GM03348 (cell line): ENCODE results near the gene C21orf91.

Source experiments
- DNase-seq: peaks from one replicate; pipeline ENCODE4 v3.0.0; 2012; ENCODE audit warnings: low spot score

Gene C21orf91

DNA sequence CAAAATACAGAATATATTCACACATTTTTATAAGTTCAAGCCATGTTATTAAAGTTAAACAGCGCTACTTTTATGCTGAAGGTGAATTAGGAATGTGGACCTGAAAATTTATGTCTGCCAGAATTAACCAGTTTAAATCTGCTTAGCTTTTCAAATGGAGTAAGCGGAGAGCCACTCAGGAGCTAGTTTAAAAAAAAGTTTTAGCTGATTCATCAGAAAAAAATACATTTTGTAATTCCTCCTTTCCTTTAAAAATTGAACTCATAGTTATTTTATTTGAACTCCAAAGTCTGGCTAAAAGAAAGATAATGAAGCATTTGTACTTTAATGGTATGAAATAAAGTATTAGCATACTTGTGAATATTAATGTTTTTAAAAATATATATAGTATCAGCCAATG is 21.2 kb downstream of the C21orf91 start:
- DNase-seq = no peak

DNA sequence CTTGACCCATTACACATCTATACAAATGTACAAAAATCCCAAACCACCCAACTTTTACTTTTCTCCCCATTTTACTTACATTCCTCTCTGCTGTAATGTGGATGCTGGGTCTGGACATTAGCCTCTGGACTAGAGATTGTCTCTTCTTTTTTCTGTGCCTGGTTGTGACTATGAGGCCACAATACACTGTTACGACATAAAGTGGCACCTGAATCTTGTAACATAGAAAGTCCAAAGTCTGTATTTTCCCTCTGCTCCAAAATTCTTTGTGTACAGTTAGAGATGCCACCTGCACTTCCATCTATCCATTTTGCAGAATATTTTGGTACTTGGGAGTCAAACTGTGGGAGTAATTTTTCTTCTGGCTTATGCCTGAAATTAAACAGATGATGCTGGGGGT is 22.7 kb downstream of the C21orf91 start:
- no peak for DNase-seq

DNA sequence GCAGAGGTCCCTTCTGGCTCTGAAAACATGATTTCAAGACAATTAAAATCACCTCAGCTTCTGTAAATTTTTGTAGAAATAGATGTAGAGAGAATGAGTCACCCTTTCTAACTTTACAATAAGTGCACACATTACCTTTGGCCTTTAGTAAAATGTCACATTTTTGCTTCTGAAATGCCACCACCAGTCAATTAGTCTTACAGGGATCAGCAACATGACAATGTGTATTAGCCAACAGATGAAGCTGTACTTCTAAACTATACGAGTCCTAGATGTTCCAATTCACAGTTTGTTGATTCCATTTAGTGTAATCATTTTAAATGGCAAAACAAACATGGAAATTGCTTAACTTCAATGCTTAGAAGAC is 23.1 kb downstream of the C21orf91 start:
- no peak for DNase-seq

DNA sequence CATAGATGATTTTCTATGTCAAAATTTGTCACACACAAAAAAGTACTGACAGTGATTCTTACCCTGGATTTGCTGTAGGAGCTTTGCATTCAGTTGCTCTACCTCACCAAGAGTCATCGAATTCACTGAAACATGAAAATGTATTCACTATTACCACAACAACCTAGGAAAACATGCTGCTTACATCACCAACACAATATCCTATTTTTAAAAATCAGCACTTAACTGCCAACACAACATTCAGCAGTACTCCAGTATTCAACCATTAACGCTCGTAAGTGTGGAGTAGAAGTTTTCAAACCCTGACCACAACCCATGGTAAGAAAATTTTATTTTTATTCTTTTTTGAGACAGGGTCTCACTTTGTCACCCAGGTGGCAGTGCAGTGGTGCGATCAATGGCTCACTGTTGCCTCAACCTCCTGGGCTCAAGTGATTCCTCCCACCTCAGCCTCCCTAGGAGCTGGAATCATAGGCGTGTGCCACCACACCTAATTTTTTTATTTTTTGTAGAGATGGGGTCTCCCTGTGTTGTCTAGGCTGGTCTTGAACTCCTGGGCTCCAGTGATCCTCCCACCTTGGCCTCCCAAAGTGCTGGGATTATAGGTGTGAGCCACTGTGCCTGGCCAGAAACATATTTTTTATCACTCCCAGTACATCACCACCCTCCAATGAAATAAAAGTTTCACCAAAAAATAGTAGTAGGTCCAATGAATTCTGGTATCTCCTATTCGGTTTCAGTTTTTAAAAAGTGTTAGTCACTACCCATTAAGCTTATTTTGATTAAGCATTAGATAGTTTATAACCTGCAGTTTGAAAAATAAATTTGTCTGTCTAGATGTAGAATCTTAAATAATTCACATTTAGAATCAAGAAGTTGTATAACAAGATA is 23.8 kb downstream of the C21orf91 start:
- no peak for DNase-seq

DNA sequence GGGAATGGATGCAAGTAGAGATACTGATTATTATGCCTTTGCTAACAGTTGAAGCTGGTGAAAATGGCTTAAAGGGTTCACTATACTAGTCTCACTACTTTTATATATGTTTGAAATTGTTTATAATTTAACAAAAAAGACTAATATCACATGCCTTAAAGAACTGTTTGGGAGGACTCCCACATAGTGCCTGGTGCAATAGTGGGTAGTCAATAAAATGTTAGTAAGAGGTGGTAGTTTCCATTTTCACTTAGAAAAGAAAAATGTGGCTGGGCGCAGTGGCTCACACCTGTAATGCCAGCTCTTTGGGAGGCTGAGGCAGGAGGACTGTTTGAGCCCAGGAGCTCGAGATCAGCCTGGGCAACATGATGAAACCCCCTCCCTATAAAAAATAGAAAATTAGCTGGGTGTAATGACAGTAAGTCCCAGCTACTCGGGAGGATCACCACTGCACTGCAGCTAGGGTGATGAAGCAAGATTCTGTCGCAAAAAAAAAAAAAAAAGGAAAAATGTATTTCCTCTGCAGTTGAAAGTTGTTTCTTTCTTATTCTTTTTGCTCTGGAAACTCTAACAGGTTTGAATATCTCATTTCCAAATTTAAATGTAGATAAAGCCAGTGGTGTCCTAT is 24.5 kb downstream of the C21orf91 start:
- DNase-seq = no peak

GRCh38 chr21:17793246-17794123 is 25.7 kb downstream of the C21orf91 start:
- DNase-seq = peak; percentile 36

- DNase-seq = no peak
Observed at GRCh38 chr21:17789656-17790055, 29.5 kb downstream of the C21orf91 start.

GRCh38 chr21:17789069-17789468 is 30.1 kb downstream of the C21orf91 start:
- no peak for DNase-seq

GRCh38 chr21:17786851-17787181 is 32.3 kb downstream of the C21orf91 start:
- DNase-seq = no peak

DNA sequence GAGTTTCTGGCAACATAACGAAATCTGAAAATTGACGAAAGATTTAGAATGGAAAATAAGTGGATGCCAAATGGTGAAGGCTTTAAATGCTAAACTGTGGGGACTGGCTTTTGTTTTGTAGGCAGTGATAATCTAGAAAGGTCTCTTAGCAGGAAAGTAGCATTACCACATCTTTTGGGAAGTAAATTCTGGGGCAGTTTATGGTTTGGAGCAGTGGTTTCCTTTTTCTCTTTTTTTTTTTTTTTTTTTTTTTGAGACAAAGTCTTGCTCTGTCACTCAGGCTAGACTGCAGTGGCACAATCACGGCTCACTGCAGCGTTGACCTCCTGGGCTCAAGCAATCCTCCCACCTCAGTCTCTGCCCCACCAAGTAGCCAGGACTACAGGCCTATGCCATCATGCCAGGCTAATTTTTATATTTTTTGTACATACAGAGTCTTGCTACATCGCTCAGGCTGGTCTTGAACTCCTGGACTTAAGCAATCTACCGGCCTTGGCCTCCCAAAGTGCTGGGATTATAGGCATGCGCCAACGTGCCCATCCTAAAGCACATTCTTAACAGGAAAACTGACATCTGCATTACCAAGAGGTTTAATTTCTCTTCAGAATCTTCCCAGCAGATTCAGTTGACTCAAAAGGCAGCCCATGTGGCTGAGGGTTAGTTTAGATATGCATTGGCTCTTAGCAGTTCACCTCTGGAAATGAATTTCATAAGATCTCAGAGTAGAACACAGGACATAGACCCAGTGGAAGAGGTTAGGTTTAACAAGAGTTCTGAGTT is 32.9 kb downstream of the C21orf91 start:
- no peak for DNase-seq

DNA sequence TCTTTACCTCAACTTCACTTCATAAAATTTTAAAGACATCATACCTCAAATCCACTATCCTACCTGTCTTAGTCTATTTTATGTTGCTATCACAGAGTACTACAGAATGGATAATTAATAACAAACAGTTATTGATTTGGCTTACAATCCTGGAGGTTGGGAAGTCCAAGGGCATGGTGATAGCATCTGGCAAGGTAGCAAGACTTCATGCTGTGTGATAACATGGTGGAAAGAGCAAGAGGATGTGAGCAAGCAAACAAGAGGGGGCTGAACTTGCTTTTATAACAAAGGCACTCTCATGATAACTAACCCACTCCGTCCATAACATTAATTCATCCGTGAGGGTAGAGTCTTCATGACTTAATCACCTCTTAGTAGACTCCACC is 33.8 kb downstream of the C21orf91 start:
- no peak for DNase-seq

DNA sequence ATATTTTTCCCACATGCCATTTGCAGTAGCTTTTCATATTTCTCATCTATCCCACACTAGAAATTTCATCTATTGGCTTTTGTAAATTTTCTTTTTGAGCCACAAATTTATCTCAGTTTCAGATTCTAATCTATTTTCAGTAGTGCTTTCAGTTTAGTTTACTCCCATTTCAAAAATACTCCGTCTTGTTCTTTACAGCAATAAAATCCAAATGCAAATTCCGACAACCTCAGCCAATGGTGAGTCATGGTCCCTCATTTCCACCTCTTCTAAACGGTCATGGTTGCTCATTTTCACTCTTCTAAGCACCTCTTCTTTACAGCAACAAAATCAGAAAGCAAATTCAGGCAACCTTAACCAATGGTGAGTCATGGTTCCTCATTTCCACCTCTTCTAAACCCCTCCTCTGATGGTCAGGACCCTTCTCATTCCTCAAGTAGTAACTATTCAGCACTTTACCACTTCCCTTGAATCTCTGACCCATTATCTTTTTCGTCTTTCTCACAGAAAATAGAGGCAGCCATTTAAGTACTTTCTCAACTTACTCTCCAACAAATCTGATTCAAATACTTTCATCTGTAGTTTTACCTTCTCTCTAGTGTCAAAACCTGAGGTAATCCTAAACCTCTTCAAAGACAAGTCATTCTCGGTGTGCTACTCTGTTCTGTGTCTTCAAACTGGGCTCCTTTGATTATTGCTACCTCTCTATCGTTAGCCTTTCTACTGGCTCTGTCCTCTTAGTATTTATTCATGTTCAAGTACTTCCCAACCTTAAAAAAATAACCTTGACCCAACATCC is 34.4 kb downstream of the C21orf91 start:
- no peak for DNase-seq

DNA sequence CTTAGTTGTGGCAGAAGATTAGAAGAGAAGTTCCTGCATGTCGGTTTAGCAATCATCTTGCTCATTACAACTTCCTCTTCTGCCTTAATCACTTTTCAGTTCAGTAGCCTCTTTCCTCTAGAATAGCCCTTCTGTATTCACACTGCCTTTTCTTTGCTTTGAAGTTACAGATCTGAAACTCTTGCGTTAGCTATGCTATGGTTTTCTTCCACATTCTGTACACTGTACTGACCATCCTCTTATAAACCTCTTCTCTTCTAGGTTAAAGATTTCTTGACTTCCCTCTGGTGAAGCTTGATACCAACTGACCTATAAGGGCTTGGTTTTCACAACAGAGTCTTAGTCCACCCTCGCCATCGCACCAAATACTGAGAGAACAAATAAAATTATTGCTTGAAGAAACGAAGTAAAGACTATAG is 35.0 kb downstream of the C21orf91 start:
- no peak for DNase-seq

DNA sequence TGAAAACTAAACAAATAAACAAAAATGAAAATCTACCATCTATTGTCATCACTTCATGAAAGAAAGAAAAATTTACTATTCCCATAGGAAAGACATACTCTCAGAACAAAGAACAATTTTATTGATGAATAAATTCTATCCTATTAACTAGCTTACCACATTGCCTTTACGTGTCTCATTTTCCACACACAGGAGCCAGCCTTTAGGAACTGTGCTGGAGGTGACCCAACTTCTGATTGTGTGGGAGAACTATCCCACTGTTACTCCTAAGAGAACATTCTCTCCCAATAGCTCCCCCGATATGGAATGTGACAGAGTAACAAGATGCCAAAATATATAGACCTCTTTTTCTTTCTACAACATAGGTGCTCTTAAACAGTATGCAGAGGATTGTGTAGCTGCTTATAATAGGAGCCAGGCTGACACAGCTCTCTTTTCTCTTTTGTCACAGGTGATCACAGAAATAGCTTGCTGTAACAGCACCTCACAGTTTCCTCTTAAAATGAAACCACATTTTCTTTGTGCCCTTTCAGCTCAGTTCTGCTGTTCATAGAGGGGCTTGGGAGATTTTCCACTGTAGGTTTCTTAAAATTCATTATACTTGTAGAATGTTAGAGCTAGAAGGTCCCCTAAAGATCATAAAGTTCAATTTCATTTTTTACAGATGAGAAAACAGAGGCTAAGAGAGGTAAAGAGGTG is 35.5 kb downstream of the C21orf91 start:
- DNase-seq = no peak

DNA sequence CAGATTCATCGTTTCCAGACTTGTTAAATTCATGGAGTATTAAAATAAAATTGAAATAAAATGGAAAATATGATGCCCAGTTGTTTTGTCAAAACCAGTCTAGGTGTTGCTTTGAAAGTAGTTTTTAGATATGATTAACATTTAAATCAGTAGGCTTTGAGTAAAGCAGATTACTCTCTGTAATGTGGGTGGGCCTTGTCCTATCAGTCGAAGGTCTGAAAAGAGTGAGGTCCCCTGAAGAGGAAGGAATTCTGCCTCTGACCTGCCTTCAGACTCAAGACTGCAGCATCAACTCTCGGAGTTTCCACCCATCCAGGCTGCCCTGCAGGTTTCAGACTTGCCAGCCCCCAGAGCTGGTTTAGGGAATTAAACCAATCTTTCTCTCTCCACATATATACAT is 36.2 kb downstream of the C21orf91 start:
- no peak for DNase-seq

- DNase-seq = no peak
Observed at GRCh38 chr21:17782051-17782450, 37.1 kb downstream of the C21orf91 start.

- no peak for DNase-seq
Observed at GRCh38 chr21:17781524-17781923, 37.6 kb downstream of the C21orf91 start.

DNA sequence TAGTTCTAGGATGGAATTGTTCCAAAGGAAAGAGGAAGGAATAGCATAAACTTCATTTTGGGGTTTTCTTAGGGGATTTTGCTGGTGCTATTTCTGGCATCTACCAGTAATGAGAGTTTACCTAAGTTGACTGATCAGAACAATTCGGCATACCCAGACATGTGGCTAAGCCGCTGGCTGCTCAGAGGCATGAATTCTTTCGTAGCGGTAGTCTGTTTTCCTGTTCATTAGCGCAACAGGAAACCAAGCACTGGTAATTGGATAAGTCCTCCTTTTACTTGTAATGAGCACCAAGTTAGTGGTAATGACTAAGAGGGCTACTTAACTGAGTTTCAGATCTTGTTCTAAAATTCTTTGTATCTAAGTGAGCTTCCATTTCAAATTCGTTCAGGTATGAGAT is 38.6 kb downstream of the C21orf91 start:
- no peak for DNase-seq

DNA sequence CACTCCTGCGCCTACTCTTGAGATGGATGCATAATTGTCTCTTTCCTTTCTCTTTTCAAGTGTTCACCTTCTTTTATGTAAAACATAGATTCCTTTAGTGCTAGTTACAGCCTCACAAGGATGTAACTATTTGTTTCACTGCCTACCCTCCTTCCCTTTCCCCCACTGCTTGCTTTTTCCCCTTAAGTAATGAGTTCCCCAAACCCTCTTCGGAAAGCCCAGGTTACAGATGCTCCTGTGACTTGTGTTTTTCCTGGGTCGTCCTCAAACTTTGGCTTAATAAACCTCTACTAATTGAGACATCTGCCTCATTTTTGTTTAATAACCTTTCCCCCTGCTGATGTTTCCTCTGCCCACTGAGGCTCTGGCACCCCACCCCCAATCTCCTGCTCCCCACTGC is 39.2 kb downstream of the C21orf91 start:
- DNase-seq = no peak

- DNase-seq = no peak
Observed at GRCh38 chr21:17779496-17779895, 39.7 kb downstream of the C21orf91 start.
